NCI-H187 treated with DMSO at 0.1 percent for 48 hours (cell line): ENCODE measurements around the gene DKK2.
"Not testable (repeated sequence)": the region's sequence is repeated elsewhere in the genome, so short reads cannot be mapped to it uniquely, and the experiment has no call there.

ENCODE experiments used
- DNase-seq: peaks from one replicate; lab custom pipeline; 2025; lab: John Stamatoyannopoulos, UW

The DKK2 gene

DNA sequence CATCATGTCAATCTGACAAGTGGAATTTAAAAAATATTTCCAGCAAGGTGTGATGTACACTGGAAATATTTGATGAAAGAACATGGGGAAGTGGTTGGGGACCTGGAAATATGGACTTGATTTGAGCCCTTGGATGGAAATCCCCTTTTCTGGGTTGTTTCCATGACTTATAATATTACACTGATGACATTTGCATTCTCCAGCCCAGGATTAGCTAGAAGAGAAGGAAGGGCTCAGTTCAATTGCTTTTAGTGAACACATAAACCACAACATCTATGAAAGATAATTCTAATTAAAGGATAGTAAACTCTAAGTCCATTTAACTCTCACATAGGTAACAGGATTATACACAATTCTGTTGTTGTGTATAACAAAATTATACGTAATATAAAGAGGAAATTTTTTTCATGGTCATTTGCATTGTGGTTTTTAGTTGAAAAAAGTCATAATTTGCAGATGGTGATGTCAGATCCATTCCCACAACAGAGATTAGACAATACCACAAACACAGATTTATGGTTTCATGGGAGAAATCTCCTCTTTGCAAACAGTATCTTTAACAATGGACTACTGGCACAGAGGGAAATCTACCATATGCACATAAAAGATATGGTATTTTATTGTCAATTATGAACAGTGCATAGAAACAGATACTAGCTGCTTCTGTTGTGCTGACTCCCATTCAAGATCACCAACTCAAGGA, 126.5 kb downstream of the DKK2 start:
- DNase-seq, result no peak

DNA sequence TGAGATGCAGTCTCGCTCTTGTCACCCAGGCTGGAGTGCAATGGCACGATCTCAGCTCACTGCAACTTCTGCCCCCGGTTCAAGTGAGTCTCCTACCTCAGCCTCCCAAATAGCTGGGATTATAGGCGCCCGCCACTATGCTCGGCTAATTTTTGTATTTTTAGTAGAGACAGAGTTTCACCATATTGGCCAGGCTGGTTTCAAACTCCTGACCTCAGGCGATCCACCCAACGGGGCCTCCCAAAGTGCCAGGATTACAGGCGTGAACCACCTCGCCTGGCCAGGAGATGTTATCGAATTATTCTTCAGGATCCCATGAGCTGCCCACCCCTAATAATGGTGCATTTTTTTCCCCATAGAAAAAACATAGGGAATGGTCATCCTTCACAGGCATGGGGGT, 128.1 kb downstream of the DKK2 start:
- not testable (repeated sequence) for DNase-seq

DNA sequence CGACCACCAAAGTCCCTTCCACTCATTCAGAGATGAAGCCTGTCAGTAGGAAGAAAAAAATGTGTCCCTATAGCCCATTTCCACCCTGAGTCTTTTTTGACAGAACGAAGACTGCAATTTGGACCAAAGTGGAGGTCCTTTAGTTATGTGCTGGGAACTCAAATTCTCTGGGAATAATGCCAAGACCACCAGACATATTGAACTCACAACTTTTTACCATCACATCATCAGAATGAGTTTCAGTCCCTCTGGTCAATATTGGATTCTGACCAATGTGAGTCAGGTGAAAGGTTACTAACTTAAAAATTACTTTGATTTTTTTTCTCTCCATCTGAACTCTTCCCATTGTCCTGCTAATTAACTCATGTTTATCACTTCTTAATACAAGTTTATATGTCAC, 128.9 kb downstream of the DKK2 start:
- no peak for DNase-seq

DNA sequence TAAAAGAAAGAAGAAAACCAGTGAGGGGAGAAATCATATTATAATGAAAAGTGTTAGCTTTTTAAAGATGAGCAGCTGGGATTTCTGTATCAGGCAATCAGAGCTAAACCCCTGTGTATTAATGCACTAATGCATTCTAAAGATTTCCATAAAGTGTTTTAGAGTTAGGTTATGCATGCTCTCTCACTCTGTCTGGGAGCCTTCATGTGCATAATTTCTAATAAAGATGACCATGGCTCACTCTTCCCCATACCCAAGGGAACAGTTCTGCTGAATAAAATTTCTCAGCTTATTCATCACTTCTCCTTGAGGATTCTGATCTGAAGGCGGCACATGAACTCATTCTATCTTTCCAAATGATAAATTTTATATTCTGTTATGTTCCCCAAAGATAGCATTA, 129.4 kb downstream of the DKK2 start:
- DNase-seq, result no peak

DNA sequence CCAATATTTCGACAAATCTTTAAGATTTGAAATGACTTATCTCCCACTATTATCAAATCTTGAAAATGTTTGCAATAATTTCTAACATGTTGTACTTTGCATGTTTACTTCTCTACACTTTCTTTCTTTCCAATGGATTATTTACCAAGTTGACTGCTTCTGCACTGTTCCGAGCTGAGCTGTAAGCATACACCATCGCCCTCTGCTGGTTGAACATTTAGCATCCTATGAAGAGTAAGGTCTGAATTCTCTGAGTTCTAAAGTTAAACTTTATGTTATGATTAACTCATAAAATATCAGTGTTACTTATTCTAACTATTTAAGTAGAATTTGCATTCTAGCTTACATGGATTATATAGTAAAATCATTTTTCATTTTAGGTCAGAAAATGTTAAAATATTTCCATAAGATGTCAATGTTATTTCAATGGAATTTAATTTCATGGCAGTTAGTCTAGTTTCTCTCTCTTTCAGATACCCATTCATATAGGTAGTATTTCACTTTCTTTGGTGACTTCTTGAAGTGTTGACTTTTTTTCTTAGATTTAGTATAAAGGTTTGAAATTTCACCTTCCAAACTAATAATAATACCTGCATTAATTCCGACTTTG, 137.4 kb downstream of the DKK2 start:
- peak; percentile 2 for DNase-seq

DNA sequence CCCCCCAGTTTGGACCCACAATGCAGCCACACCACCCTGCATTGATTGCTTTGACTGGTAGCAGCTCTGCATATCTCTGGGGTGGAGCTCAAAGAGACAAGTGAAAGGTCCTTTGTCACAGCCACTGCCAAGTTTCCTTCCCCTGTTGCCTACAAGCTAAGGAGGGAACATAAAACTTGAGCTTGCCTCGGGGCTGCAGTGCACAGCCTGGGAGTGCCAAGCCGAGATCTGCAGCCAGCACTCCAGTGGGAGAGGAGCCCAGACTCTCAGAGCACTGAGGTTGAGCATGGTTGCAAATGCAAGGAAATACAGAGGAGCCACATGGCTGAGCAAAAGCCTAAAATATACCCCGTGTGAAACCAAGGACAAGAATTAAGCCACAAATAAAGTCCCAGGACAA, 142.2 kb downstream of the DKK2 start:
- no peak for DNase-seq

DNA sequence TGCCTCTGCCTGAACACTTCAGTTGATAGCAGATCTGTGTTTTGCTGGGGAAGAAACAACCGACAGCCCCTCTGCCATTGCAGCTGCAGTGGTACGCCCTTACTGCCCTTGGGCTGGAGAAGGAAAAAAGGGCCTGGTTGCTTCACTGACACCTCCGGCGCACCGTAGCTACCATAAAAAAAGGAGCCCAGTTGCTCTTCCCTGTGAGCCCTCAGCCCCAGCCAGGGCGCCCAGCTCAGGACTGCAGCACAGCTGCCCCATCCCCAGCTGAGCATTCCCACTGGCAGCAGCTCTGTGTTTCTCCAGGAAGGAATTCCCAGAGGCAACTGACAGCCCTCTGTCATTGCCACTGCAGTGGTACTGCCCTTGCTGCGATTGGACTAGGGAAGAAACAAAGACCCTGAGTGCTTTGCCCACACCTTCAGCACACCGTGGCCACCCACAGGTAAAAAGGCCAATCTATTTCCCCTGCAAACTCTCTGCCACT, 142.7 kb downstream of the DKK2 start:
- DNase-seq, result no peak

DNA sequence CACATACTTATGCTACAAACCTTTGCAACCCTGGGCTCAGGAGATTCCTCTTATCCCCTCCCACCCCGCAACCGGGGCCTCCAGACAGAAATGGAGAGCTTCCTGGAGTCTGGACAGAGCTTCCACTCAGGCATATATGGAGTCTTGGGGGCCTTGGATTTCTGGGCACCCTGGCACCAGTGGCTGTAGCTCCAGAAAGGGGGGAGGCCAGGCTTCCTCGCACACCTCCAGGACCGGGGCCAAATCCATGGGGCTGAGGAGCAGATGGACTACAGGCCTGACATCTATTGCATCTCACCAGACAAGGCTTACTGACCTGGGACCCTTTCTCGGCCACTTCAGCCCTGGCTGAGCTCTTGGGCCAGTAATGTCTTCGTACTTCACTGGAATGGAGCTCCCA, 143.3 kb downstream of the DKK2 start:
- no peak for DNase-seq

DNA sequence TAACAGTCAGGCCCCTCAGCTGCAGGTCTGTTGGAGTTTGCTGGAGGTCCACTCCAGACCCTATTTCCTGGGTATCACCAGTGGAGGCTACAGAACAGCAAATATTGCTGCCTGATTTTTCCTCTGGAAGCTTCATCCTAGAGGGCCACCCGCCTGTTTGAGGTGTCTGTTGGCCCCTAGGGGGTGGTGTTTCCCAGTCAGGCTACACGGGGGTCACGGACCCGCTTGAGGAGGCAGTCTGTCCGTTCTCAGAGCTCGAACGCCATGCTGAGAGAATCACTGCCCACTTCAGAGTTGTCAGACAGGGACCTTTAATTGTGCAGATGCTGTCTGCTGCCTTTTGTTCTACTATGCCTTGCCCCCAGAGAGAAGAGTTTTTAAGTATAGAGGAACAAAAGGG, 160.8 kb downstream of the DKK2 start:
- no peak for DNase-seq
